BE2C (cell line): ENCODE results near the gene LGI1.
A peak's percentile ranks its signal among the peaks of the same experiment; 100 is the strongest.
"Not testable (repeated sequence)": the region's sequence is repeated elsewhere in the genome, so short reads cannot be mapped to it uniquely, and the experiment has no call there.

ENCODE experiments used
- DNase-seq: peaks from one replicate; pipeline ENCODE4 v3.0.0-alpha.2; 2020
- H3K27me3 ChIP-seq: fragments of 250-450 bp; sonication (Bioruptor Pico); 2 replicates; pipeline ENCODE4 v1.5.1; 2020; ENCODE audit warnings: mild to moderate bottlenecking
- H3K36me3 ChIP-seq: fragments of 250-450 bp; sonication (Bioruptor Pico); 2 replicates; pipeline ENCODE4 v1.5.1; 2020; ENCODE audit warnings: mild to moderate bottlenecking
- H3K4me1 ChIP-seq: fragments of 250-450 bp; sonication (Bioruptor Pico); 2 replicates; pipeline ENCODE4 v1.5.1; 2020
- H3K4me3 ChIP-seq: 2 replicates; pipeline ENCODE4 v1.5.1; 2011; ENCODE audit warnings: low read depth, low read length
- H3K9me3 ChIP-seq: fragments of 250-450 bp; sonication (Bioruptor Pico); 2 replicates; pipeline ENCODE4 v1.5.1; 2020
- CTCF ChIP-seq: IDR thresholded peaks from 2 replicates; pipeline ENCODE4 v1.5.1; 2012; ENCODE audit warnings: mild to moderate bottlenecking, low read depth, low read length

Gene LGI1

GRCh38 chr10:93821051-93821772 lies 63.5 kb downstream of the LGI1 start:
- no peak overlapping the region for H3K4me3 ChIP-seq
- no peaks in the 10 kb centered on the region for H3K36me3 ChIP-seq
- peak; percentile 48 for TF ChIP-seq CTCF
- H3K4me1 ChIP-seq, result no peaks in the 10 kb centered on the region; the same call in 1 of the 2 replicates
- H3K9me3 ChIP-seq, result no peaks in the 10 kb centered on the region
- DNase-seq, result no peak
- H3K27me3 ChIP-seq, result no peaks in the 10 kb centered on the region

- no peaks in the 10 kb centered on the region for H3K27me3 ChIP-seq
- TF ChIP-seq CTCF, result no peak
- no peak overlapping the region for H3K4me3 ChIP-seq
- no peaks in the 10 kb centered on the region for H3K4me1 ChIP-seq
- no peaks in the 10 kb centered on the region for H3K36me3 ChIP-seq
- no peak for DNase-seq
- H3K9me3 ChIP-seq, result no peaks in the 10 kb centered on the region
Observed at GRCh38 chr10:93826355-93826754, 68.6 kb downstream of the LGI1 start.

- DNase-seq, result no peak
- no peak for TF ChIP-seq CTCF
- no peak overlapping the region for H3K4me3 ChIP-seq
Observed at GRCh38 chr10:93827056-93827804, 69.5 kb downstream of the LGI1 start.

GRCh38 chr10:93831065-93831464 lies 73.3 kb downstream of the LGI1 start:
- not testable (repeated sequence) for H3K27me3 ChIP-seq, H3K36me3 ChIP-seq

More at GRCh38 chr10:93827056-93827804, 69.5 kb downstream of the LGI1 start:
- no peaks in the 10 kb centered on the region for H3K36me3 ChIP-seq
- H3K9me3 ChIP-seq, result no peaks in the 10 kb centered on the region
- H3K27me3 ChIP-seq, result no peaks in the 10 kb centered on the region
- H3K4me1 ChIP-seq, result no peaks in the 10 kb centered on the region

GRCh38 chr10:93835770-93836169 lies 78.0 kb downstream of the LGI1 start:
- no peaks in the 10 kb centered on the region for H3K36me3 ChIP-seq
- no peaks in the 10 kb centered on the region for H3K4me1 ChIP-seq
- H3K4me3 ChIP-seq, result no peak overlapping the region
- H3K27me3 ChIP-seq, result no peaks in the 10 kb centered on the region
- DNase-seq, result no peak
- no peak for TF ChIP-seq CTCF
- no peaks in the 10 kb centered on the region for H3K9me3 ChIP-seq

More at GRCh38 chr10:93831065-93831464, 73.3 kb downstream of the LGI1 start:
- DNase-seq, H3K9me3 ChIP-seq, H3K4me3 ChIP-seq, H3K4me1 ChIP-seq: not testable (repeated sequence)

- DNase-seq, result no peak
- Histone ChIP-seq H3K36me3 (no peaks in the 10 kb centered on the region), H3K4me3 (no peak overlapping the region), H3K4me1 (no peaks in the 10 kb centered on the region), H3K27me3 (no peaks in the 10 kb centered on the region), H3K9me3 (no peaks in the 10 kb centered on the region)
- TF ChIP-seq CTCF, result no peak
Observed at GRCh38 chr10:93837822-93838221, 80.1 kb downstream of the LGI1 start.
